Fibroblast of lung (primary cell): ENCODE measurements around the gene BAG5. TPM values are rescaled to one million over a fixed set of nuclear protein-coding genes. Genes with fewer than 3 reads are reported as not detected.

Experiments
- DNase-seq, 2 donors: peaks; one replicate each; pipeline versions ENCODE4 v3.0.0 to v3.0.0-alpha.2; 2010; ENCODE audit warnings: low read depth in 2 of 2
- H2AFZ ChIP-seq: 2 replicates; pipeline ENCODE4 v1.5.1; 2012; ENCODE audit warnings: low read length, control low read depth, inconsistent platforms
- H3K27ac ChIP-seq: 2 replicates; pipeline ENCODE4 v1.5.1; 2011; ENCODE audit warnings: low read length, control low read depth; ENCODE audit not compliant: insufficient read depth
- H3K27me3 ChIP-seq: 2 replicates; pipeline ENCODE4 v1.5.1; 2011; ENCODE audit warnings: mild to moderate bottlenecking, low read length; ENCODE audit not compliant: control insufficient read depth, insufficient read depth
- H3K36me3 ChIP-seq: 2 replicates; pipeline ENCODE4 v1.5.1; 2011; ENCODE audit warnings: low read length; ENCODE audit not compliant: control insufficient read depth, insufficient read depth
- H3K4me1 ChIP-seq: 2 replicates; pipeline ENCODE4 v1.5.1; 2011; ENCODE audit warnings: low read length; ENCODE audit not compliant: control insufficient read depth, insufficient read depth; ENCODE audit errors: extremely low read depth
- H3K4me2 ChIP-seq: 2 replicates; pipeline ENCODE4 v1.5.1; 2011; ENCODE audit warnings: low read length, control low read depth; ENCODE audit not compliant: insufficient read depth; ENCODE audit errors: extremely low read depth
- H3K4me3 ChIP-seq, 4 experiments: fragments of 200-600 bp in 1 of 4; sonication (generic) in 1 of 4; replicated peaks in 1 of 4; 2 replicates each; pipeline ENCODE4 v1.5.1; 2011 to 2016; ENCODE audit warnings: low read length in 4 of 4, low read depth in 3 of 4, mild to moderate bottlenecking in 3 of 4, control low read depth in 2 of 4, inconsistent platforms in 1 of 4, mixed read lengths in 1 of 4; ENCODE audit not compliant: insufficient read depth in 1 of 4; ENCODE audit errors: control extremely low read depth in 1 of 4
- H3K79me2 ChIP-seq: 2 replicates; pipeline ENCODE4 v1.5.1; 2012; ENCODE audit warnings: mild to moderate bottlenecking, low read length, inconsistent platforms; ENCODE audit not compliant: control insufficient read depth, insufficient read depth
- H3K9ac ChIP-seq: 2 replicates; pipeline ENCODE4 v1.5.1; 2011; ENCODE audit warnings: mild to moderate bottlenecking, low read length, control low read depth; ENCODE audit not compliant: insufficient read depth
- H3K9me3 ChIP-seq: 2 replicates; pipeline ENCODE4 v1.5.1; 2012; ENCODE audit warnings: low read depth, low read length; ENCODE audit not compliant: control insufficient read depth, insufficient read depth
- H4K20me1 ChIP-seq: 2 replicates; pipeline ENCODE4 v1.5.1; 2011; ENCODE audit warnings: low read length; ENCODE audit not compliant: control insufficient read depth, insufficient read depth; ENCODE audit errors: extremely low read depth
- EZH2 ChIP-seq: IDR thresholded peaks from 2 replicates; pipeline ENCODE4 v1.5.1; 2012; ENCODE audit warnings: low read length, control low read depth, mild to moderate bottlenecking; ENCODE audit errors: missing control alignments
- polyA plus RNA-seq, 2 donors: library from polyadenylated mRNA; depleted of rRNA in 1 of 2; stranded (reverse) in 1 of 2; unstranded in 1 of 2; fragments of >200 nt; gene quantifications; 2 replicates each; pipeline ENCODE4 v1.2.1, GENCODE V29; 2011 to 2012; ENCODE audit warnings: missing spikeins in 1 of 2
- total RNA-seq: library from RNA; depleted of rRNA; stranded (reverse); fragments of >200 nt; gene quantifications from 2 replicates; pipeline ENCODE4 v1.2.1, GENCODE V29; 2014
- TF ChIP-seq, protein P1 (sequence below), 2 donors: IDR thresholded peaks in 1 of 2; conservative IDR thresholded peaks in 1 of 2; 1 replicate in 1 of 2; 2 replicates in 1 of 2; pipeline ENCODE4 v1.5.1; 2011 to 2012; ENCODE audit warnings: low read length in 2 of 2, control low read depth in 1 of 2, inconsistent platforms in 1 of 2, low read depth in 1 of 2, mild to moderate bottlenecking in 1 of 2

The BAG5 gene
- total and polyA plus RNA-seq, 2 donors (not counting 1 experiment from before 2014, with no cell fraction given): 14.9 to 25.8 TPM

GRCh38 chr14:103551338-103551762 lies 11.1 kb downstream of the BAG5 start:
- H3K79me2 ChIP-seq: peaks cover 7% of the 10 kb centered on the region
- H3K27me3 ChIP-seq: no peaks in the 10 kb centered on the region
- H3K9me3 ChIP-seq: no peaks in the 10 kb centered on the region
- H3K4me2 ChIP-seq: peak overlapping the region; percentile 83
- no peaks in the 10 kb centered on the region for H3K36me3 ChIP-seq
- TF ChIP-seq, protein P1, sequence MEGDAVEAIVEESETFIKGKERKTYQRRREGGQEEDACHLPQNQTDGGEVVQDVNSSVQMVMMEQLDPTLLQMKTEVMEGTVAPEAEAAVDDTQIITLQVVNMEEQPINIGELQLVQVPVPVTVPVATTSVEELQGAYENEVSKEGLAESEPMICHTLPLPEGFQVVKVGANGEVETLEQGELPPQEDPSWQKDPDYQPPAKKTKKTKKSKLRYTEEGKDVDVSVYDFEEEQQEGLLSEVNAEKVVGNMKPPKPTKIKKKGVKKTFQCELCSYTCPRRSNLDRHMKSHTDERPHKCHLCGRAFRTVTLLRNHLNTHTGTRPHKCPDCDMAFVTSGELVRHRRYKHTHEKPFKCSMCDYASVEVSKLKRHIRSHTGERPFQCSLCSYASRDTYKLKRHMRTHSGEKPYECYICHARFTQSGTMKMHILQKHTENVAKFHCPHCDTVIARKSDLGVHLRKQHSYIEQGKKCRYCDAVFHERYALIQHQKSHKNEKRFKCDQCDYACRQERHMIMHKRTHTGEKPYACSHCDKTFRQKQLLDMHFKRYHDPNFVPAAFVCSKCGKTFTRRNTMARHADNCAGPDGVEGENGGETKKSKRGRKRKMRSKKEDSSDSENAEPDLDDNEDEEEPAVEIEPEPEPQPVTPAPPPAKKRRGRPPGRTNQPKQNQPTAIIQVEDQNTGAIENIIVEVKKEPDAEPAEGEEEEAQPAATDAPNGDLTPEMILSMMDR (conservative IDR thresholded peaks at IDR 0.05 in 1 of 2, IDR thresholded peaks at IDR 0.05 in 1 of 2; ENCODE audit: low read depth in 1 of 2, low read length in 2 of 2): no peak
- TF ChIP-seq EZH2: no peak
- H3K4me3 ChIP-seq: no peak overlapping the region
- peak overlapping the region; percentile 30 for H3K9ac ChIP-seq
- H4K20me1 ChIP-seq: no peaks in the 10 kb centered on the region
- no peak for DNase-seq
- peaks cover 20% of the 10 kb centered on the region for H3K4me1 ChIP-seq
- peak overlapping the region; percentile 33 for H3K27ac ChIP-seq
- H2AFZ ChIP-seq: peak overlapping the region; percentile 29

DNA sequence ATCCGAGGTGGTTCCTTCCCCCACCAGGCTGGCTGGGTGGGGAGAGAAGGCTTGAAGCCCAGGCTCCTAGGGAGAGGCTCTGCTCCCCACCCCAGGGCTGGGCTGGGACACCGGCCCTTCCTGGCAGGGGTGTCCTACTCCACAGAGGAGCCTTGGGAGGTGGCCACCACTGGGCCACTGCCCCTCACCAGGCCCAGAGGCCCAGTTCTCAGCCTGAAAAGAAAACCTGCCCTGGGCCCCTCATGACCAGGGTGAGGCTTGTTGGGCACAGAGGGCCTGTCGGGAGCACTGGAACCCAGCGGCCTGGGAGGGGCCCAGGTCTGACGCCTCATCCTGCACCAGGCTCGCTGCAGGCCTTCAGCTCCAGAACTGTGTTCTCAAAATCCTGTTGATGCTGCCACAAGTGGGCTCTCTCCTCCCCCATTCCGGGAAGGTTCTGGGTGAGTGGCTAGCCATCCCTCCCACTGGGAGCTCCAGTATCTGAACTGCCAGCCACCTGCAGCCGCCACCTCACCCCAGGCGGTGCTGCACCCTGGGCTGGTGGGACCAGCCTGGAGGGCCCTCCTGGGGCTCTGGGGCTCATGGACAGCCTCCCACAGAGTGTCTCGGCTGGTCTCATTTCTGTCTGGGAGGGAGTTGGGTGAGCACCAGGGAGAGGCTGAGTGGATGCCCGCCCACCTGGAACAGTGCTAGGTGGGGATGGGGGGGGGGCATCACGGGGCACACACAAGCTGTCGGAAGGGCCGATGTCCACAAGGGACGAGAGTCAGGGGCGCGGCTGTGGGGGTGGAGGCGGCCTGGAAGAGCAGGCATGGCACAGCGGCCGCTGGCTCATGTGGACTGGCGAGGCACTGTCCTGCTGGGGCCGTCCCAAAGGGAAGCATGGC lies 11.8 kb downstream of the BAG5 start:
- H3K4me1 ChIP-seq: peaks cover 20% of the 10 kb centered on the region
- H2AFZ ChIP-seq: no peak overlapping the region
- no peaks in the 10 kb centered on the region for H3K36me3 ChIP-seq
- H3K9ac ChIP-seq: no peak overlapping the region
- H3K27me3 ChIP-seq: no peaks in the 10 kb centered on the region
- H3K27ac ChIP-seq: peak overlapping the region; percentile 33
- TF ChIP-seq EZH2: no peak
- TF ChIP-seq, protein P1 (conservative IDR thresholded peaks at IDR 0.05 in 1 of 2, IDR thresholded peaks at IDR 0.05 in 1 of 2; ENCODE audit: low read depth in 1 of 2, low read length in 2 of 2): no peak
- peaks cover 4% of the 10 kb centered on the region for H3K79me2 ChIP-seq
- H3K4me3 ChIP-seq: no peak overlapping the region
- no peaks in the 10 kb centered on the region for H3K9me3 ChIP-seq
- no peaks in the 10 kb centered on the region for H4K20me1 ChIP-seq
- H3K4me2 ChIP-seq: peak overlapping the region; percentile 83
- no peak for DNase-seq

DNA sequence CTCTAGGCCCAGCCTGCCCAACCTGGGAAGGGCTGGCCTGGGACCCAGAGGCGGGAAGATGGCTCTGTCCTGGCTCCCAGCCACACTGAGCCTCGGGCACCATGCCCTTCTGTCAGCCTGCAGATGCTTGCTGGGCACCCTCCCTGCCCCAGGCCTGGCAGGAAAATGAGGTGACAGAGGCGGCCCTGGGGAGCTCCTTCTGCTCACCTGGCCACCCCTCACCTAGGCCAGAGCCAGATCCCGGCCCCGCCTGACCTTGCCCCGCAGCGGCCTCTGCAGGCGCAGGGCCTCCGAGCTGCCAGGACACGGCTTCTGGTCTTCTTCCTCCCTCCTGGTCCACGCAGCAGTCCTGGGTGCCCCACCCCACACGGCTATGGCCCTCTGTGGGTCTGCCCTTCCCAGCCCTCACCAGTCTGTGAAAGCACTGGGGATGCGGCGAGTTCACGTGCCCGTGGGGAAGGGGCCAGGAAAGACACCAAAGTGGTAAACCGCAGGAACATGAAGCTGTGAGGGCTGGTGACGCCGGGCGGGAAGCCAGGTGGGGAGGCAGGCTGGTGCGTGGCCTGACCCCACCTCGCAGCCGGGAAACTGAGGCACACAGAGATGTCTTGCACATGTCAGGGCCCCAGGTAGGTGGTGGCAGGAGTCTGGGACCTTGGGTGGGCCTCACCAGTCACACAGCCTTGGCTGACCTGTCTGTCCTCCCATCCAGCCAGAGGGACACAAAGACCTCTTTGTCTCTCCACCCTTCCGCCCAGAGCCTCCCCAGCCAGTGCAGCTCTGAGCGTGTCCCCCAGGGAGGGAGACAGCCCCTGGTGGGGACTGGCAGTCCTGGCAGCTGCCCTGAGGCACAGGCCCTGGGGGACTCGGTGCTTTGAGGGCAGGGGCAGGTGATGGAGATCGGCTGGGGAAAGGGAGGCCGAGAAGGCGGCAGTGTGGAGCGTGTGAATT lies 12.8 kb downstream of the BAG5 start:
- no peak for DNase-seq
- H3K9me3 ChIP-seq: no peaks in the 10 kb centered on the region

More for the DNA sequence above, 12.8 kb downstream of the BAG5 start:
- Histone ChIP-seq H3K36me3 (no peaks in the 10 kb centered on the region), H2AFZ (no peak overlapping the region), H3K9ac (no peak overlapping the region), H3K4me2 (no peak overlapping the region), H3K27ac (no peak overlapping the region), H4K20me1 (no peaks in the 10 kb centered on the region), H3K4me3 (no peak overlapping the region), H3K79me2 (peaks cover under 1% of the 10 kb centered on the region), H3K4me1 (peaks cover 20% of the 10 kb centered on the region), H3K27me3 (no peaks in the 10 kb centered on the region)
- TF ChIP-seq, protein P1 (conservative IDR thresholded peaks at IDR 0.05 in 1 of 2, IDR thresholded peaks at IDR 0.05 in 1 of 2; ENCODE audit: low read depth in 1 of 2, low read length in 2 of 2): no peak
- TF ChIP-seq EZH2: no peak
